ENCODE data around the gene DNM3. TPM values are rescaled to one million over a fixed set of nuclear protein-coding genes. Genes with fewer than 3 reads are reported as not detected.

The DNM3 gene
- total RNA-seq, 1 donor from 2014 or later: 15.4 TPM

- DNase-seq (no peak), ATAC-seq (no peak)
- Histone ChIP-seq H3K27ac (no peak overlapping the region), H3K4me3 (no peak overlapping the region), H3K4me1 (no peaks in the 10 kb centered on the region), H3K27me3 (no peaks in the 10 kb centered on the region), H3K9me3 (no peaks in the 10 kb centered on the region), H3K36me3 (no peaks in the 10 kb centered on the region)
- intact Hi-C loops (cut with DNase I): loop anchor here (10.0 kb wide), 1 partner anchor 400 kb away; no protein-coding TSS in a partner anchor
- no peak for TF ChIP-seq CTCF (IDR thresholded peaks at IDR 0.05)
These were observed 163.4 kb downstream of the DNM3 start for GRCh38 chr1:172004671-172005070.

- Histone ChIP-seq H3K4me1 (no peaks in the 10 kb centered on the region), H3K9me3 (no peaks in the 10 kb centered on the region), H3K36me3 (no peaks in the 10 kb centered on the region), H3K27me3 (no peaks in the 10 kb centered on the region), H3K27ac (no peak overlapping the region), H3K4me3 (no peak overlapping the region)
- intact Hi-C loops (cut with DNase I): loop anchor here (10.0 kb wide), 1 partner anchor 399 kb away; no protein-coding TSS in a partner anchor
- no peak for TF ChIP-seq CTCF (IDR thresholded peaks at IDR 0.05)
- no peak for DNase-seq
- no peak for ATAC-seq
These were observed 164.6 kb downstream of the DNM3 start for GRCh38 chr1:172005856-172006255.

GRCh38 chr1:172006660-172007059, 165.4 kb downstream of the DNM3 start:
- intact Hi-C loops (cut with DNase I): loop anchor here (10.0 kb wide), 1 partner anchor 398 kb away; no protein-coding TSS in a partner anchor
- Histone ChIP-seq H3K4me3 (no peak overlapping the region), H3K9me3 (no peaks in the 10 kb centered on the region), H3K27me3 (no peaks in the 10 kb centered on the region), H3K36me3 (no peaks in the 10 kb centered on the region), H3K27ac (no peak overlapping the region), H3K4me1 (no peaks in the 10 kb centered on the region)
- ATAC-seq (no peak), DNase-seq (no peak)
- TF ChIP-seq CTCF (IDR thresholded peaks at IDR 0.05): no peak

GRCh38 chr1:172018727-172019311, 177.5 kb downstream of the DNM3 start:
- intact Hi-C loops (cut with DNase I): no loop called here

GRCh38 chr1:172019976-172020375, 178.7 kb downstream of the DNM3 start:
- DNase-seq (no peak), ATAC-seq (no peak)
- peaks cover 5% of the 10 kb centered on the region for H3K4me1 ChIP-seq
- H3K36me3 ChIP-seq: no peaks in the 10 kb centered on the region
- no peaks in the 10 kb centered on the region for H3K9me3 ChIP-seq
- no peaks in the 10 kb centered on the region for H3K27me3 ChIP-seq
- no peak overlapping the region for H3K4me3 ChIP-seq
- no peak overlapping the region for H3K27ac ChIP-seq
- no peak for TF ChIP-seq CTCF (IDR thresholded peaks at IDR 0.05)
- intact Hi-C loops (cut with DNase I): no loop called here

More at GRCh38 chr1:172018727-172019311, 177.5 kb downstream of the DNM3 start:
- Histone ChIP-seq H3K9me3 (no peaks in the 10 kb centered on the region), H3K36me3 (no peaks in the 10 kb centered on the region), H3K4me1 (no peaks in the 10 kb centered on the region), H3K27ac (no peak overlapping the region), H3K4me3 (no peak overlapping the region), H3K27me3 (no peaks in the 10 kb centered on the region)
- TF ChIP-seq CTCF (IDR thresholded peaks at IDR 0.05): no peak
- ATAC-seq (no peak), DNase-seq (no peak)

Data from upper lobe of right lung (tissue), 1 donor.